ENCODE measurements around the gene PIK3R3.
A peak's percentile ranks its signal among the peaks of the same experiment; 100 is the strongest.

The PIK3R3 gene

GRCh38 chr1:46157916-46158311 is 25.5 kb upstream of the PIK3R3 start:
- peak; percentile 29 for DNase-seq (ENCODE audit: low spot score)

DNA sequence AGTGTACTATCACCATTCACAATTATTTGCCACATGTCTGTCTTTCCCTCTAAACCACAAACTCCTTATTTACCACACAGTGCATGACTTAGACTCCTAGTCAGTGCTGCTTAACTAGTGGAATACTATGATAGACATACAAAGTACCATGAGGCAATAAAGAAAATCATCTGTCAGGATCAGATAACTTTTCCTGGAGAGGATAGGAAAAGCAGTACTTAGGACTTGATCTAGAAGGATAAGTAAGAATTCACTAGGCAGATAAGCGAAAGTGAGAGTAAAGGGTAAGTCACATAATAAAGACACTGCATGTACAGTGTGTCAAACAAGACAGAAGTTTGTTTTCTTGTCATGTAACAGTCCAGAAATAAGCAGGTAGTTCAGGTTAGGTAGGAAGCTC is 21.3 kb upstream of the PIK3R3 start:
- no peak for DNase-seq (ENCODE audit: low spot score)

DNA sequence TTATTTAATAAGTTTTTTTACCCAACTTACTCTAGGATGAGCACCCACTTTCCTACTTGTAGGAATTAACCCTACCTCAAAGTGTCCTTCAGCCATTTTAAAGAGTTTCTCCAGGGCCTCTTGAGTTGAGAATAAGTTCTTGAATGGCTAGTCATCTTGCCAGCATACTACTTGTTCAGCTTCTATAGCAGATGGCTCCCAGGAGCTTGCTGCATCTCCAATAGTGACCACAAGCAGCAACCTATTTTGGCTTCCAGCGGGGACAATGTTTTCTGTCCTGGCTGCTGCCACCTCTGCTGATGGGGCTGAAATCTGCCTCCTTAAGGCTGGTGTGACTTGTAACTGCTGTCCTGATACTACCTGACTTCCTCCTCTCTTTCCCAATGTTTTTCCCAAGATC is 20.8 kb upstream of the PIK3R3 start:
- DNase-seq (ENCODE audit: low spot score), result no peak

DNA sequence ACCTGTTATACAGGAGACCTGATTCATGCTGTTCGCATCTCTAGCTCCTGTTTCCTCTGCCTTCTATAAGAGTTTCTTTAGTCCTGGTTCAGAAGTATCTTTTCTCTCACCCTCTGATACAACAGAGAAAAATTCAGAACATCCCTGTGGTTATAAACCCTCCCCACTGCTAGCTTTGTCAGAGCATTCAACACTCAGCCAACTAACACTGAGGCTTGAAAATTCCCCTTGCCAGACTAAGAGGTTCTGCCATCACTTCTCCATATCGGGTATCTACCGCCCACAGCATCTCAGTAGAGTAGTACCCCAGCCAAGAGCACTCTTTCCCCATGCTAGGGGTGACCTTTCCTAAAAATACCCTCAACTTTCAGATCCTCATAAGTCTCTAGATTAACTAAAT is 19.6 kb upstream of the PIK3R3 start:
- no peak for DNase-seq (ENCODE audit: low spot score)

DNA sequence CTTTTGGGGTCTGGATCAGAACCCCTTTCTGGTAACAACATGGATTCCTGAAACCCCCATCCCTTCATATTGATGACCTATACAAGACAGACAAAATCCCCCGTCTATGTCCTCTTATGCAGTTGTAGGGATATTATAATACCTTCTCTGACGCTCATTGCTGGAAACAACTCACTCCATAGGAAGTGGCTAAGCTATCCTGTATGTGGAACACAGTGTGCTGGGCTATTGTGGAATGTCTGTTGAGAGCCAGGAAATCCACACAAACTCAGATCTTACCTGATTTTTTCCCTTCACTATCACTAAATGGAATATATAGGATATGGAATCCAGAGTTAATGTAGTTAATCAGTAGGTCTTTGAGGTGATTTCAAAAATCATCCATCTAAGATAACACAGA is 17.7 kb upstream of the PIK3R3 start:
- DNase-seq (ENCODE audit: low spot score), result no peak

GRCh38 chr1:46148318-46148717 is 15.9 kb upstream of the PIK3R3 start:
- DNase-seq (ENCODE audit: low spot score), result no peak

- no peak for DNase-seq (ENCODE audit: low spot score)
Measured at GRCh38 chr1:46137916-46138315, 5.5 kb upstream of the PIK3R3 start.

DNA sequence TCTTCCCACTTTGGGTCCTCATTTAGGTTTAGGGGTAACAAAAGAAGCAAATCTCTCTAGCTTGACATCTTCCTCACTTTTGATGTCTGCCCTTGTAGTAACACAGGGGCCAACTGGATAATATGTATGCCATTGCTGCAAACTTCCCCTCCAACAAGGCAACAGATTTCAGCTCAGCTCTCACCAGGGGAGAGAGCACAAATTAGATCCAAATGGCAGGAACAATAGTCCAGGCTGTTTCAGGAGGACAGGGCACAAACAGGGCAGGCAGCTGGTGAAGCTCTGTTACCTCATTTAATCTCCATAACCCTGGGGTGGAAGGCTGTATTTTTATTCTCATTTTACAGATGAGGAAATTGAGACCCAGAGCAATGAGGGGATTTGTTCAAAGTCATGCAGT is 4.3 kb upstream of the PIK3R3 start:
- DNase-seq (ENCODE audit: low spot score), result no peak

- no peak for DNase-seq (ENCODE audit: low spot score)
Measured at GRCh38 chr1:46134660-46135331, 2.4 kb upstream of the PIK3R3 start.

DNA sequence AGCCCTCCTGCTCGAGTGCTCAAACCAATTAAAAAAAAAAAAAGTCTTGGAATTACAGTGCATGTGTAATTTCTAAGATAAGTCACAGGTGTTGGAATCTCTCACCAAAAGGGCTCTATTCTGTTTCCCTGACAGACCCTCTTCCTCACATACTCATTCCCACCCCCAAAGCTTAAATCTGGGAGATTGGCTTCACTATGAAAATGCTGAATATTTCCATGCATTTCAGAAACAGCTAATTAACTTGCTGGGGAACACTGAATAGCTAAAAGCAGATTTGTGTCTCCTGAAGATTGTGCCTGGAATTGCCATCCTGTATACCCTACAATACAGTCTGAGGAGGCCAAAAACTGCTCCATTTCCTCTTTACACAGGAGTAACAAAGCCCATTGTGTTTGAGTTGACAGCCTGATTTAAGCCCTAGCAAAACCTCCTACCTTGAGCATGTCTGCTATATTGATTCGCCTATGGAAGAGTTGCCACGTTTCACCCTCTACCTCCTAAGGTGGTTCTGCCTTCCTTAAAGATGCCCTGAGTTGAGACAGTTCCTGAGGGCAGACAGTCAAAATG is 1.4 kb upstream of the PIK3R3 start:
- no peak for DNase-seq (ENCODE audit: low spot score)

DNA sequence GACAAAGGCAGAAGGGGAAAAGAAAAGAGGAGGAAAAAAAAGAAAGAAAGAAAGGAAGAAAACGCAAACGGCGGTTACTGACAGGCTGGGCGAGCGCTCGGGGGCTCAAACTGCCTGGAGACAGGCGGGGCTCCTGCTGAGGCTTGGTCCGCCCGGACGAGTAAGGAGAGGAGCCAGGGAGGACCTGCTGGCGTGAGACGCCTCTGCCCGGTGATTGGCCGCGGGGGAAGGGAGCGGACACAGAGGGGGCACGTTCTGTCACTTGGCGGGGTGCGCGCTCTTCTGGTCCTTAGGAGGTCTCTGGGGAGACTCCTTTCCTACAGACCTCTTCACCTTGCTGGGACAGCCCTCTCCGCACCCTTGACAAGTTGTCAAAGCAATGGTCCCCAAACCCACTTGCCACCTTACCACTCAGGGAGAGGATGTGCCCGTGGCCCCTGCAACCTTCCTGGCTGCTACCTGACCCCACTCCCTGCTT is 791 bp upstream of the PIK3R3 start:
- no peak for DNase-seq (ENCODE audit: low spot score)

- DNase-seq (ENCODE audit: low spot score), result no peak
Measured at GRCh38 chr1:46131712-46132528, 509 bp downstream of the PIK3R3 start.

DNA sequence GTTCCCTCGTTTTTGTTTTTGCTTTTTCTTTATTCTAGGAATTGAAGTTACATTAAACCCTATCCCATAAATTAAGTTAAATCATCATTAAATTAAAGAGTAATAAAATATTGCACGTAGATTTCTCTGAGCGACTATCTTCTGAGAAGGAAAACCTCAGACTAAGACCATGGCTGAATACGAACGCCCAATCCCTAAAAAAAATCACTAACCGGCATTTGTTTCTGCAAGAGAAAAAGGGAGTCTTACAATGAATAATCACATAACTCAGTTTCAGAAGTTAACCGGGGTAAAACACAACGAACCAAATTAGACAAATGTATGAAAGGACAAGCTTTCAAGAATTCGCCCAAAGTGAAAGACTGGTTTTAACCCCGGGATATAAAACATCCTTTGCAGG is 1.3 kb downstream of the PIK3R3 start:
- DNase-seq (ENCODE audit: low spot score), result no peak

DNA sequence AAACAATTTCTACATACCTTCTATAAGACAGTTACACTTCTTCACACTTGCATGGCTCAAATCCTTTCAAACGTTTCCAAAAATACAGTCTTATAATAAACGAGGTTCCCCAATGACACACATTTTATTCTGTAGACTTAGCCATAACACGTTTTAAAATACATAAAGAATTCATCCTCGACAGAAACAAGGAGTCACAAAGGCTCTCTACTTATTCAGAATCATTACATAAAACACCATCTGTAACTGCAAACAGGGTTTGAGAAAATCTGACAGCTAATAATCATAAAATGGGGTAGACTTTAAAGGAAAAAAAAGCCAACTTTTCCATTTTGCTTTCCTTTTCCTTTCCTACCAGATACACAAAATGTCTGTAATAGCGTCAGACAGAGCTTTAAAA is 1.8 kb downstream of the PIK3R3 start:
- no peak for DNase-seq (ENCODE audit: low spot score)

DNA sequence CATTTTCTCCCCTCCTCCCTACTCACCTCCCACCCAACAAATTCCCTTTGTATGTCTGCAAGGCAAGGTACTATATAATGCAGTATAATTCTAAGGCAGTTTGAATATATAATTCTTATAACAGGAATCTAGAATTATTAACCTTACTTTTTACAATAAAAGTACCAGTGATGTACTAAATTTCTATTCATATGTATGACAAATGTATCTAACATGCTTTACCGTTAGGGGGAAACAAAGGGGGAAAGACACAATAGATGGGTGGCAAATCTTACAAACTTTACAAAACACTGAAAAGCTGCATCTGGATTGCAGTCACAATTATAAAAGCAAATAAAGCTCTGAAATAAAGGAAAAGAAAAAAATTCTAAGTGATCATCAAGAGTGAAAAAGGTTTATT is 2.3 kb downstream of the PIK3R3 start:
- no peak for DNase-seq (ENCODE audit: low spot score)

DNA sequence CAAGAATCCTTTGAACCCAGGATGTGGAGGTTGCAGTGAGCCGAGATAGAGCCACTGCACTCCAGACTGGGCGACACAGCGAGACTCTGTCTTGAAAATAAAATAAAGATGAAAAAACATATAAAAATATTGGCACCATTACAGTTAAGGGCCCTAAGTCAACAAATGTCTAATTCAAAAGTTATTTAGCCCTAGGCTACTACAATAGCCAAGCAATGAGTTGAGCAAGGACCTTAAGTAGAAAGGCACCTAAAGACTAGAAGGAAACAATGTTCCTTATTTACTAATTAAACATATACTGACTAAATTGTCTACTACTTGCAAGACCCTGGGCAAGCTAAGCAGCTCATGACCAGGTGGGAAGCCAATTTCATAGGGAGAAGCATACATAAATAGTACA is 4.1 kb downstream of the PIK3R3 start:
- no peak for DNase-seq (ENCODE audit: low spot score)

DNA sequence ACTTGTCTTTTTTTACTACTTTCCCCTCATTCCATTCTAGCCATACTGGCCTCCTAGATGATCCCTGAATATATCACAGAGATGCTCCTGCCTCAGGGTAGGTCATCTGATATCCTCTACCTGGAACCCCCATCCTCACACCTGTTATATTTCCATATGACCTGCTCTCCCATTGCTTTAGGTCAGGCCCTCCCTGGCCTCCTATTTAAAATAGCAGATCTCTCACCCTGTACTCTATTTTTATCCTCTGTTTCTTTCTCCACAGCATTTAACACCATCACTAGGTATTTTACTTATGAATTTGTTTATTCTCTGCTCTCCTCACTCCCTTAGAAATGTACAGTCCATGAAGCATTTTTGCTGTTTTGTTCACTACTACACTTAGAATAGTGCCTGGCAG is 13.6 kb downstream of the PIK3R3 start:
- DNase-seq (ENCODE audit: low spot score), result no peak

DNA sequence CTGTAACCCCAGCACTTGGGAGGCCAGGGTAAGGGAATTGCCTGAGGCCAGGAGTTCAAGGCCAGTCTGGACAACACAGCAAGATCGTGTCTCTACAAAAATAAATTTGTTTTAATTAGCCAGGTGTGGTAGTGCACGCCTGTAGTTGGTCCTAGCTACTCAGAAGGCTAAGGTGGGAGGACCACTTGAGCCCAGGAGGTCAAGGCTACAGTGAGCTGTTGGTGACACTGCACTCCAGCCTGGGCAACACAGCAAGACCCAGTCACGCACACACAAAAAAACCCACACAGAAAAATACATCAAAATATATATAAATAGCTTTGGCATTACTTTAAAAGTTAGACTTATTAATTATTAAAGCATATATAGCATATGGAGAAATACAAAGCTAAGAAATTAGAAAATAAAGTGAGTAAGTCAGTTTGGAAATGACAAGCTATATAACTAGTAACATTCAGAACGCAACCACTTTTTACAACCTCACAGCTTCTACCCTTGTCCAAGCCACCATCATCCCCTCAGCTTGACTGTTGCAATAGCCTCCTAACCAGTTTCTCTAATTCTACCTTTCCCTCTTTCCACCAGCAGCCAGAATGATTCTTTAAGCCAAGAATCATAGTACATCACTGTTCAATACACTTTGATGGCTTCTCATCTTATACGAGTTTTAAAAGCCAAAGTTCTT is 14.5 kb downstream of the PIK3R3 start:
- no peak for DNase-seq (ENCODE audit: low spot score)

- no peak for DNase-seq (ENCODE audit: low spot score)
Measured at GRCh38 chr1:46114925-46115603, 17.4 kb downstream of the PIK3R3 start.

GRCh38 chr1:46113948-46114347 is 18.5 kb downstream of the PIK3R3 start:
- no peak for DNase-seq (ENCODE audit: low spot score)

- no peak for DNase-seq (ENCODE audit: low spot score)
Measured at GRCh38 chr1:46112108-46112507, 20.3 kb downstream of the PIK3R3 start.

DNA sequence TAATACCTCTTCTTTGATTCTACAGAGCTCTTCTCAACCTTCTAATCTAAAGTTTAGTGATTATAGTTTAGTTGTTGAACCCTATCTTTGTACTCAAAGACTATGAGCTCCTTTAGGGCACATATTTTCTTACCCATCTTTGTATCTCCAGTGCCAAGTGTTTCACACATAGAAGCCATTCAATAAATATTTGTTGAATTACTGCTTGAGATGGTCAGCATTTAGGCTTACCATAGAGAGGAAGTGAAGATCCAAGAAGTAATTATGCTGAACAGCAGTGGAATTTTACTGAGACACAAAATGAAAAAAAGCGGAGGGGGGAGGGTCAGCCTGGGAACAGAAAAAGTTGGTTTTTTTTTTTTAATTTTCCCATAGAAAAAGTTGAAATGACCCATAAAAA is 21.9 kb downstream of the PIK3R3 start:
- DNase-seq (ENCODE audit: low spot score), result no peak
